Activated CD8-positive, alpha-beta memory T cell treated with anti-CD3 and anti-CD28 coated beads for 4 hours (primary cell): ENCODE results near the gene DNASE1L2.

Experiments used
- DNase-seq, 2 donors: peaks; one replicate each; pipeline ENCODE4 v3.0.0-alpha.2; 2020; ENCODE audit warnings: low read depth in 2 of 2

Gene DNASE1L2

GRCh38 chr16:2286550-2286949 is 50.3 kb downstream of the DNASE1L2 start:
- no peak for DNase-seq

GRCh38 chr16:2287916-2288547 is 51.8 kb downstream of the DNASE1L2 start:
- DNase-seq: no peak
